22Rv1 (cell line): ENCODE measurements around the gene SLC31A1.
"Not testable (repeated sequence)": the region's sequence is repeated elsewhere in the genome, so short reads cannot be mapped to it uniquely, and the experiment has no call there.

ENCODE experiments used
- H3K27ac ChIP-seq: fragments of 450-650 bp; 2 replicates; pipeline ENCODE4 v1.5.1; 2017
- ZFX ChIP-seq: fragments of 450-650 bp; IDR thresholded peaks from 2 replicates; pipeline ENCODE4 v1.6.1; 2017; ENCODE audit warnings: antibody characterized with exemption, borderline replicate concordance
- TF ChIP-seq, protein P1 (sequence below): fragments of 450-650 bp; IDR thresholded peaks from 2 replicates; pipeline ENCODE4 v1.5.1; 2017; ENCODE audit warnings: mild to moderate bottlenecking

Gene SLC31A1

GRCh38 chr9:113246928-113247327 lies 25.6 kb downstream of the SLC31A1 start:
- no peak overlapping the region for H3K27ac ChIP-seq
- TF ChIP-seq, protein P1, sequence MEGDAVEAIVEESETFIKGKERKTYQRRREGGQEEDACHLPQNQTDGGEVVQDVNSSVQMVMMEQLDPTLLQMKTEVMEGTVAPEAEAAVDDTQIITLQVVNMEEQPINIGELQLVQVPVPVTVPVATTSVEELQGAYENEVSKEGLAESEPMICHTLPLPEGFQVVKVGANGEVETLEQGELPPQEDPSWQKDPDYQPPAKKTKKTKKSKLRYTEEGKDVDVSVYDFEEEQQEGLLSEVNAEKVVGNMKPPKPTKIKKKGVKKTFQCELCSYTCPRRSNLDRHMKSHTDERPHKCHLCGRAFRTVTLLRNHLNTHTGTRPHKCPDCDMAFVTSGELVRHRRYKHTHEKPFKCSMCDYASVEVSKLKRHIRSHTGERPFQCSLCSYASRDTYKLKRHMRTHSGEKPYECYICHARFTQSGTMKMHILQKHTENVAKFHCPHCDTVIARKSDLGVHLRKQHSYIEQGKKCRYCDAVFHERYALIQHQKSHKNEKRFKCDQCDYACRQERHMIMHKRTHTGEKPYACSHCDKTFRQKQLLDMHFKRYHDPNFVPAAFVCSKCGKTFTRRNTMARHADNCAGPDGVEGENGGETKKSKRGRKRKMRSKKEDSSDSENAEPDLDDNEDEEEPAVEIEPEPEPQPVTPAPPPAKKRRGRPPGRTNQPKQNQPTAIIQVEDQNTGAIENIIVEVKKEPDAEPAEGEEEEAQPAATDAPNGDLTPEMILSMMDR = no peak
- no peak for TF ChIP-seq ZFX

DNA sequence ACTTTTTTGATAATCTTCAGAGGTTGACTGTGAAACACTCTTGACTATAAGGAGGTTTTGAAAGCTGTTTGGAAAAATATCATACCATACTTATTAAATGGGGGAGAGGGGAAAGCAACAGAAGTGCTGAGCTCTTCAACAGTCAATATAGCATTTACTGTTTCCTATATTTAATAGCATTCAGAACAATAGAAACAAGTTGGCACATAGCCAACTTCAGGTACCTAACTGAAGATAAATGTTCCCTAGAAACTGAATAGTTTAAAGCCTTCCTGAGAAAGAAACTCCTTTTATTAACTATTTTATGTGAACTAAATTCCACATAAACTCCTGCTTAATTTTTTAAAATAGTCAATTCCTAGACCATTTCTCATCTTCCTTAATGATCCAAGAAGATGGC lies 26.3 kb downstream of the SLC31A1 start:
- no peak overlapping the region for H3K27ac ChIP-seq
- no peak for TF ChIP-seq ZFX

GRCh38 chr9:113249661-113250060 lies 28.3 kb downstream of the SLC31A1 start:
- not testable (repeated sequence) for H3K27ac ChIP-seq

DNA sequence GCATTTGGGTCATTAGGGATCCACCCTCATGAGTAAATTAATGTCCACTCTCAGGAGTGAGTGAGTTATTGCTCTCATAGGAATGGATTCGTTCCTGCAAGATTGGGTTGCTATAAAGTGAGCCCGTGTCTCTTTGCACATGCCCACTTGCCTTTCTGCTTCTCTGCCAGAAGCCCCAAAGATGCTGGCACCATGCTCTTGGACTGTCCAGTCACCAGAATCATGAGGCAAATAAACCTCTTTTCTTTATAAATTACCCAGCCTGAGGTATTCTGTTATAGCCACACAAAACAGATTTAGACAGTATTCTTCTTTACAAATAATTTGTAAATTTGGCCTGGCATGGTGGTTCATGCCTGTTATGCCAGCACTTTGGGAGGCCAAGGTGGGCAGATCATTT lies 29.5 kb downstream of the SLC31A1 start:
- TF ChIP-seq, protein P1 = no peak
- no peak for TF ChIP-seq ZFX
- H3K27ac ChIP-seq = no peak overlapping the region

GRCh38 chr9:113254991-113255390 lies 33.6 kb downstream of the SLC31A1 start:
- H3K27ac ChIP-seq = no peak overlapping the region

GRCh38 chr9:113255438-113255837 lies 34.1 kb downstream of the SLC31A1 start:
- H3K27ac ChIP-seq = no peak overlapping the region
- TF ChIP-seq, protein P1 = no peak
- no peak for TF ChIP-seq ZFX

More at GRCh38 chr9:113254991-113255390, 33.6 kb downstream of the SLC31A1 start:
- TF ChIP-seq ZFX = no peak
- TF ChIP-seq, protein P1 = no peak

- H3K27ac ChIP-seq = peak overlapping the region; percentile 36
- no peak for TF ChIP-seq ZFX
- TF ChIP-seq, protein P1 = no peak
Observed at GRCh38 chr9:113257863-113258262, 36.5 kb downstream of the SLC31A1 start.

DNA sequence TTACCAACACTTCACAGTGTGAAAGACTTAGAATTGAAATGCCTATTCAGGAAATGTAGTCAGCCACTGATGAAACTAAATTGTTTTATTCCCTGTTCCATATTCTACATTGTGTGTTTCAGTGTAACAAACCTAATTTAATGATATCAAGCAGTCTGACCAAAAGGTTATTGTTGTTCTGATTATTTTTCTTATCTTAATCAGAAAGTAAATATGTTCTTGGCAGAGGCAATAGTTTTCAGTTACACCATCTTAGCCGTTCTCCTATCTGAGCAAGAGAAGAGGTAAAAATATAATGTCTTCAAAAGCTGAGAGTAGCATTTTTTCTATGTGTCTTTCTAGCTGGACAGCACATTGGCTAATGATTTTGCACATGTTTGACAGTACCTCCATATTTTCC lies 36.9 kb downstream of the SLC31A1 start:
- peak overlapping the region; percentile 36 for H3K27ac ChIP-seq
- no peak for TF ChIP-seq ZFX
- TF ChIP-seq, protein P1 = no peak
